GM21529 (cell line): ENCODE measurements around the gene SHROOM1.
A peak's percentile ranks its signal among the peaks of the same experiment; 100 is the strongest.

ENCODE experiments used
- ATAC-seq: cut with Tn5 transposase; IDR thresholded peaks from one replicate; pipeline ENCODE4 v1.9.1; 2021; ENCODE audit not compliant: unreplicated experiment

SHROOM1 gene

GRCh38 chr5:132781029-132781428, 49.4 kb downstream of the SHROOM1 start:
- no peak for ATAC-seq

GRCh38 chr5:132780577-132780976, 49.9 kb downstream of the SHROOM1 start:
- ATAC-seq: no peak

- ATAC-seq: no peak
Observed at GRCh38 chr5:132779961-132780360, 50.5 kb downstream of the SHROOM1 start.

GRCh38 chr5:132778856-132779255, 51.6 kb downstream of the SHROOM1 start:
- no peak for ATAC-seq

- ATAC-seq: no peak
Observed at GRCh38 chr5:132778129-132778528, 52.3 kb downstream of the SHROOM1 start.

GRCh38 chr5:132777209-132778069, 53.0 kb downstream of the SHROOM1 start, which contains the start of gene SEPTIN8:
TSS of gene SEPTIN8 (minus strand) at chr5:132777239. CDS start at chr5:132777137, 102 bp downstream.
- ATAC-seq: peak; percentile 62

GRCh38 chr5:132776938-132777208, 53.6 kb downstream of the SHROOM1 start:
- ATAC-seq: peak; percentile 37

GRCh38 chr5:132776131-132776937, 54.1 kb downstream of the SHROOM1 start:
- peak; percentile 24 for ATAC-seq

- ATAC-seq: no peak
Observed at GRCh38 chr5:132775476-132775961, 54.9 kb downstream of the SHROOM1 start.

GRCh38 chr5:132774896-132775295, 55.6 kb downstream of the SHROOM1 start:
- no peak for ATAC-seq

- ATAC-seq: no peak
Observed at GRCh38 chr5:132774406-132774805, 56.0 kb downstream of the SHROOM1 start.

GRCh38 chr5:132773601-132774355, 56.7 kb downstream of the SHROOM1 start:
- ATAC-seq: no peak

- ATAC-seq: no peak
Observed at GRCh38 chr5:132773114-132773513, 57.3 kb downstream of the SHROOM1 start.

- ATAC-seq: no peak
Observed at GRCh38 chr5:132772291-132773070, 58.0 kb downstream of the SHROOM1 start.
